D721Med (cell line): ENCODE data around the gene LSAMP.

ENCODE experiments used
- DNase-seq: peaks from one replicate; pipeline ENCODE4 v3.0.0; 2011; ENCODE audit warnings: low spot score; ENCODE audit not compliant: insufficient read length
- FAIRE-seq: peaks from 2 replicates; lab custom pipeline; 2011; peaks lifted over from hg19 to GRCh38; lab: Jason Lieb, UNC
- CTCF ChIP-seq: IDR thresholded peaks from 2 replicates; pipeline ENCODE4 v1.5.1; 2012; ENCODE audit warnings: mild to moderate bottlenecking, control low read depth; ENCODE audit not compliant: insufficient read depth; ENCODE audit errors: missing control alignments

Gene LSAMP

DNA sequence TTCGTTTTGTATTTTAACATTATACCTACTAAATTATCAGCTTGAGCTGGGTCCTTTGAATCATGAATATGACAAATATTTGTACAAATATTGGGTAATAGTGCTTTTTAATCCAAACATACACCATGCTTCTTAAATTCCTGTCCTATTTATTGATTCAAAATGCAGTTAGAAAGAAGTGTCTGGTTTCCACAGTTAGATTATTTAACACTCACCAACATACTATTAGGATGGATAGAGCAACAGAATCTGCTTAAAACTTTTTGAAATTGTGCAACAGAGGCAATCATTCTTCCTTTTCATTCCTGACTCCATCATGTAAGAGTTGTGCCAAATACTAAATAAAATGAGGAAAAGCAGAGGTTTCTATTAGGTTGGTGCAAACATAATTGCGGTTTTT lies 281.2 kb downstream of the LSAMP start:
- TF ChIP-seq CTCF: no peak
- DNase-seq (no peak), FAIRE-seq (no peak)

DNA sequence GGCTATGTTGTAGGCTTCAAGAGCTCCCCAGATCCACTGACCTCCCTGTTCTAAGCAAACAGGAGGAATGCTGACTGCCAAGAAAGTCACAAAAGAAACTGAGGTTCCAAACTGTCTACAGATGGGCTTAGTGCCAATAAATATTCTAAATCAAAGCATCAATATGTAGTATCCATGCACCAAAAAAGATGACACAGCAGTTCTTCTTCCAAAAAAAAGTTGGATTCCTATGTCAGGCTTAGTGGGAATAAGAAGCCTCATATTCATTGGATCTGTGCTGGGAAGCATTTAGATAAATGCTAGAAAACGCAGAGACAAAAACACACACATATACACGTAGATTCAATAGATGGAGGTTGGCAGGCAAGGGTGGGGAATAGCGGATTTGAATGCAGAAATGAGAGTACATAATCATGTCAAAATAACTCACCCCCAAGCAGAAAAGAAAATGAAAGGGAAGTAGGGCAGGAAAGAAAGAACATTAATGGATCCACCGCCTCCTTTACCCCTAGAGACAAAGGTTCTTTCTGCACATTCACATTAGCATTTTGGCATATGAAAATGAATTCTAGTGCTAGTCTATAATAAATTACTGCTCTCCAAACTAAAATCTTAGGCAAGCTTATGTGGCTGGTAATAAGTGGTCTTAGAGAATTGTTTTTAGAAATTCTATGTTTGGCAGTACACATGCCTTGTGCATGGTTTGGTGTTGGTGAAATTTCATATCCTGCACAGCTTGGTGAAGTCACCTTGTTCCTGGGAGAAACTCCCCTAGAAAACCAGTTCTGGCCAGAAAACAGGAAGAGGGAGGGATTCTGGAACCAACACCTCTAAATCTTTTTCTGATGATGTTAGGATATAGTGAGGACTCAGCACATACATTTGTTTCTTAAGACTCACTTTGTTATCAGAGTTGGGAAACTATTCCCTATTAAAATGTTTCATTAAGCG lies 283.4 kb downstream of the LSAMP start:
- FAIRE-seq: no peak
- no peak for TF ChIP-seq CTCF
- no peak for DNase-seq

DNA sequence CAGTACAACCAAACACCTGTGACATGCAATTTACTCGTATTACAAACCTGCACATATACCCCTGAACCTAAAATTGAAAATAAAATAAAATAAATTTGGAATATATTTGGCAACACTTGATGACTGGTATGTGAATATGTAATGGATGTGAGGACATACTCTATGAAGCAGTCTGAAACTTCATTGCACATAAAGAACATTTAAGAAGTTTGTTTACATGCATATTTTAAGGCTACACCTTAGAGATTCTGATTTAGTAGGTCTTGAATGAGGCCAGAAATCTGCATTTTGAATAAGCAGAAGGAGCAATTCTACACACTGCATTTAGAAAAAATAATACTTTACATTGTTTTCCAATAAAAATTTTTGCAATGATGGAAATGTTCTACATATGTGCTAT lies 284.7 kb downstream of the LSAMP start:
- no peak for DNase-seq
- TF ChIP-seq CTCF: no peak
- FAIRE-seq: no peak

- no peak for FAIRE-seq
- TF ChIP-seq CTCF: no peak
- no peak for DNase-seq
These were observed 289.4 kb downstream of the LSAMP start for GRCh38 chr3:116155841-116156240.

DNA sequence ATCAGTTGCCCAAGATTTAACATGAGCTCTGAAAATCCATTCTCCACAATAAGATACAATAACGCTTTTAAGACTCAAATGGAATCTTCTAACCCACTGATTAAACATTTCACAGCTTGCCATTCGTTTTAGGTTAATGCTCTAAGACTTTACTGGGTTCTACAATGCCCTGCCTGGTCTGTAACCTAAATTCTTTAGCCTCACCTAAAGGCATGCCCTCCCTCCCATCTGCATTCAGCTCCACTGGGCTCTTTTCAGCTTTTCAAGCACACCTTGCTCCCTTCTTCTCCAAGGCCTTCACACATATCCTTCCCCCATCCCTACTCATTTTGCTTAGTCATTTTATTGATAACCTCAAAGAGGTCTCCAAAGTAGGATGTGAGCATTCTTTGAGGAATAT lies 290.9 kb downstream of the LSAMP start:
- no peak for DNase-seq
- TF ChIP-seq CTCF: no peak
- FAIRE-seq: no peak

- DNase-seq (no peak), FAIRE-seq (no peak)
- no peak for TF ChIP-seq CTCF
These were observed 292.1 kb downstream of the LSAMP start for GRCh38 chr3:116153174-116153573.

GRCh38 chr3:116150655-116151167 lies 294.6 kb downstream of the LSAMP start:
- FAIRE-seq (no peak), DNase-seq (no peak)
- no peak for TF ChIP-seq CTCF
